Cardiac muscle cell (in vitro differentiated cells and primary cell): Measurements from ENCODE around the gene ZNF438. TPM values are rescaled to one million over a fixed set of nuclear protein-coding genes. Genes with fewer than 3 reads are reported as not detected.
"Not testable (repeated sequence)": the region's sequence is repeated elsewhere in the genome, so short reads cannot be mapped to it uniquely, and the experiment has no call there.

Experiments
- DNase-seq, 2 donors: peaks; one replicate each; pipeline versions ENCODE4 v3.0.0 to v3.0.0-alpha.2; 2010 to 2017; ENCODE audit warnings: low read depth in 1 of 2, low spot score in 1 of 2
- H3K27ac ChIP-seq: fragments of 200-600 bp; sonication (generic); 2 replicates; pipeline ENCODE4 v1.5.1; 2016
- H3K27me3 ChIP-seq: fragments of 200-600 bp; sonication (generic); 2 replicates; pipeline ENCODE4 v1.6.0; 2016; ENCODE audit warnings: control low read depth
- H3K36me3 ChIP-seq: fragments of 200-600 bp; sonication (generic); 2 replicates; pipeline ENCODE4 v1.5.1; 2016; ENCODE audit warnings: control low read depth
- H3K4me1 ChIP-seq: fragments of 200-600 bp; sonication (generic); 2 replicates; pipeline ENCODE4 v1.8.1; 2017; ENCODE audit warnings: low read depth, mild to moderate bottlenecking, mixed run types
- H3K4me3 ChIP-seq: fragments of 200-600 bp; sonication (generic); 2 replicates; pipeline ENCODE4 v1.5.1; 2016; ENCODE audit warnings: mild to moderate bottlenecking
- H3K9me3 ChIP-seq: fragments of 200-600 bp; sonication (generic); 2 replicates; pipeline ENCODE4 v1.5.1; 2017; ENCODE audit warnings: low read depth, mild to moderate bottlenecking, control low read depth
- polyA plus RNA-seq: library from polyadenylated mRNA; unstranded; fragments of >200 nt; fragmentation: Nextera tagmentation; extraction: Ambion mirVana; gene quantifications from 2 replicates; pipeline ENCODE4 v1.2.1, GENCODE V29; 2016
- total RNA-seq: library from RNA; depleted of rRNA; stranded (reverse); fragments of >200 nt; gene quantifications from 2 replicates; pipeline ENCODE4 v1.2.3, GENCODE V29; 2016
- TF ChIP-seq, protein P1 (sequence below): IDR thresholded peaks from 2 replicates; pipeline ENCODE4 v1.5.1; 2012; ENCODE audit warnings: low read depth, mild to moderate bottlenecking, low read length

ZNF438 gene
- total and polyA plus RNA-seq, 2 experiments from 2014 or later: 2.9 to 6.0 TPM

- TF ChIP-seq, protein P1, sequence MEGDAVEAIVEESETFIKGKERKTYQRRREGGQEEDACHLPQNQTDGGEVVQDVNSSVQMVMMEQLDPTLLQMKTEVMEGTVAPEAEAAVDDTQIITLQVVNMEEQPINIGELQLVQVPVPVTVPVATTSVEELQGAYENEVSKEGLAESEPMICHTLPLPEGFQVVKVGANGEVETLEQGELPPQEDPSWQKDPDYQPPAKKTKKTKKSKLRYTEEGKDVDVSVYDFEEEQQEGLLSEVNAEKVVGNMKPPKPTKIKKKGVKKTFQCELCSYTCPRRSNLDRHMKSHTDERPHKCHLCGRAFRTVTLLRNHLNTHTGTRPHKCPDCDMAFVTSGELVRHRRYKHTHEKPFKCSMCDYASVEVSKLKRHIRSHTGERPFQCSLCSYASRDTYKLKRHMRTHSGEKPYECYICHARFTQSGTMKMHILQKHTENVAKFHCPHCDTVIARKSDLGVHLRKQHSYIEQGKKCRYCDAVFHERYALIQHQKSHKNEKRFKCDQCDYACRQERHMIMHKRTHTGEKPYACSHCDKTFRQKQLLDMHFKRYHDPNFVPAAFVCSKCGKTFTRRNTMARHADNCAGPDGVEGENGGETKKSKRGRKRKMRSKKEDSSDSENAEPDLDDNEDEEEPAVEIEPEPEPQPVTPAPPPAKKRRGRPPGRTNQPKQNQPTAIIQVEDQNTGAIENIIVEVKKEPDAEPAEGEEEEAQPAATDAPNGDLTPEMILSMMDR: no peak
These were observed 91.4 kb downstream of the ZNF438 start for GRCh38 chr10:30940256-30940655.

DNA sequence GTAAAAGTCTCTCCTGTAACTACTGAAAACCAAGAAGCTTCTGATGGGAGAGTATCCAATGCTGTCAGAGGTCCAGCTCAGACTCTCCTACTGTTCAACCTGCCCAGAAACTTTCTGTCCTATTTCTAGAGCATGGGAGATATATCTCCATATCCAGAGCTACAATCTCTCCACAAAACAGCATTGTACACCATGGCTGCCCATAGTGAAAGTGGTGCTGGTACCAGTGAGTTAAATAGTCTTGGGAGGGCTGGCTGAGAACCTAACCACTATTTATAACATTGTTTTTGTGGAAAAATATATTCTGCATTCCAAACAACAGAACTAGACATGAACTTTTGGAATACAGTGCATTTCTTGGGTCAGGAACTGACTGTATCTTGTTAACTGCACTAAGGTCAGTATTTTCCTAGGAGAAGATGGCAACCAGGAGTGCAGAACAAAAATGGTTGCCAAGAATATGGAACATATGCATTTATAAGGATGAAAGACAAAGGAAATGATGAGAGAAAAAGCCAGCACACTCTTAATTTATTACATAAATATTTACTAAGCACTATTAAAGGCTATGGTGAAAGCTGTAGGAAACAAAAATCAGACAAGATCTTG, 91.9 kb downstream of the ZNF438 start:
- DNase-seq: no peak
- Histone ChIP-seq H3K27me3 (no peaks in the 10 kb centered on the region), H3K27ac (no peak overlapping the region), H3K36me3 (no peaks in the 10 kb centered on the region), H3K4me1 (no peaks in the 10 kb centered on the region), H3K4me3 (no peak overlapping the region), H3K9me3 (no peaks in the 10 kb centered on the region)
- TF ChIP-seq, protein P1: no peak

More at GRCh38 chr10:30940256-30940655, 91.4 kb downstream of the ZNF438 start:
- DNase-seq: no peak
- H3K4me1 ChIP-seq: no peaks in the 10 kb centered on the region
- H3K27ac ChIP-seq: no peak overlapping the region
- H3K4me3 ChIP-seq: no peak overlapping the region
- no peaks in the 10 kb centered on the region for H3K27me3 ChIP-seq
- no peaks in the 10 kb centered on the region for H3K36me3 ChIP-seq
- H3K9me3 ChIP-seq: no peaks in the 10 kb centered on the region

DNA sequence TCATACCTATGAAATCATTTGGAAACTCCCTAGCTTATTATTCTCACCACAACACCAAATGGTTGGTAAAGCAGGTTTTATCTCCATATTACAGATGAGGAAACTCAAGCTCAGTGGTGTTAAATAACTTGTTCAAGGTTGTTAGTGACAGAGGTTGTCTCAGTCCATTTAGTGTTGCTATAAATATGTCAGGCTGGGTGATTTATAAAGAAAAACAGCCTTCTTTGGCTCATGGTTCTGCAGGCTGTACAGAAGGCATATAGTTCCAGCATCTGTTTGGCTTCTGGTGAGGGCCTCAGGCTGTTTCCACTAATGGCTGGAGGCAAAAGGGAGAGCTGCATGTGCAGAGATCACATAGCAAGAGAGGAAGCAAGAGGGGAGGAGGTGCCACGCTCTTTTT, 96.6 kb downstream of the ZNF438 start:
- TF ChIP-seq, protein P1: no peak
- H3K9me3 ChIP-seq: no peaks in the 10 kb centered on the region

GRCh38 chr10:30931094-30931493, 100.6 kb downstream of the ZNF438 start:
- Histone ChIP-seq H3K27me3 (no peaks in the 10 kb centered on the region), H3K4me3 (no peak overlapping the region), H3K36me3 (no peaks in the 10 kb centered on the region), H3K4me1 (no peaks in the 10 kb centered on the region), H3K27ac (no peak overlapping the region), H3K9me3 (no peaks in the 10 kb centered on the region)
- TF ChIP-seq, protein P1: no peak
- no peak for DNase-seq

More for the DNA sequence above, 96.6 kb downstream of the ZNF438 start:
- no peak for DNase-seq
- Histone ChIP-seq H3K36me3 (no peaks in the 10 kb centered on the region), H3K27ac (no peak overlapping the region), H3K27me3 (no peaks in the 10 kb centered on the region), H3K4me3 (no peak overlapping the region), H3K4me1 (no peaks in the 10 kb centered on the region)

DNA sequence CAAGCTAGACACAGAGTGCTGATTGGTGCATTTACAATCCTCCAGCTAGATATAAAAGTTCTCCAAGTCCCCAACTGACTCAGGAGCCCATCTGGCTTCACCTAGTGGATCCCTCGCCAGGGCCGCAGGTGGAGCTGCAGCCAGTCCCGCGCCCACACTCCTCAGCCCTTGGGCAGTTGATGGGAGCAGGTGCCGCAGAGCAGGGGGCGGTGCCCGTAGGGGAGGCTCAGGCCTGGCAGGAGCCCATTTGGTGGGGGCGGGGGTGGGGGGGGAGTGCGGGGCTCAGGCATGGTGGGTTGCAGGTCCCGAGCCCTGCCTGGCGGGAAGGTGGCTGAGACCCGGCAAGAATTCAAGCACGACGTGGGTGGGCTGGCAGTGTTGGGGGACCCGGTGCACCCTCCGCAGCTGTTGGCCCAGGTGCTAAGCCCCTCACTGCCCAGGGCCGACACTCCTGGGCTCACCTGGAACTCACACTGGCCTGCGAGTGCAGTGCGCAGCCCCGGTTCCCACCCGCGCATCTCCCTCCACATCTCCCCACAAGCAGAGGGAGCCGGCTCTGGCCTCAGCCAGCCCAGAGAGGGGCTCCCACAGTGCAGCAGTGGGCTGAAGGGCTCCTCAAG, 101.7 kb downstream of the ZNF438 start:
- H3K4me1 ChIP-seq: no peaks in the 10 kb centered on the region

GRCh38 chr10:30929311-30929729, 102.3 kb downstream of the ZNF438 start:
- not testable (repeated sequence) for H3K4me1 ChIP-seq, H3K27me3 ChIP-seq, H3K9me3 ChIP-seq, H3K27ac ChIP-seq, H3K4me3 ChIP-seq, H3K36me3 ChIP-seq, DNase-seq

More for the DNA sequence above, 101.7 kb downstream of the ZNF438 start:
- Histone ChIP-seq H3K9me3 (no peaks in the 10 kb centered on the region), H3K27me3 (no peaks in the 10 kb centered on the region), H3K36me3 (no peaks in the 10 kb centered on the region), H3K4me3 (no peak overlapping the region), H3K27ac (no peak overlapping the region)
- TF ChIP-seq, protein P1: no peak
- no peak for DNase-seq
